ENCODE results near the gene SRP68. TPM values are rescaled to one million over a fixed set of nuclear protein-coding genes. Genes with fewer than 3 reads are reported as not detected.

Gene SRP68
- total and polyA plus RNA-seq, 9 of the 15 experiments (the other 6 are each of a cell fraction or from before 2014, with no cell fraction given): 29.4 to 92.6 (median 36.2) TPM

DNA sequence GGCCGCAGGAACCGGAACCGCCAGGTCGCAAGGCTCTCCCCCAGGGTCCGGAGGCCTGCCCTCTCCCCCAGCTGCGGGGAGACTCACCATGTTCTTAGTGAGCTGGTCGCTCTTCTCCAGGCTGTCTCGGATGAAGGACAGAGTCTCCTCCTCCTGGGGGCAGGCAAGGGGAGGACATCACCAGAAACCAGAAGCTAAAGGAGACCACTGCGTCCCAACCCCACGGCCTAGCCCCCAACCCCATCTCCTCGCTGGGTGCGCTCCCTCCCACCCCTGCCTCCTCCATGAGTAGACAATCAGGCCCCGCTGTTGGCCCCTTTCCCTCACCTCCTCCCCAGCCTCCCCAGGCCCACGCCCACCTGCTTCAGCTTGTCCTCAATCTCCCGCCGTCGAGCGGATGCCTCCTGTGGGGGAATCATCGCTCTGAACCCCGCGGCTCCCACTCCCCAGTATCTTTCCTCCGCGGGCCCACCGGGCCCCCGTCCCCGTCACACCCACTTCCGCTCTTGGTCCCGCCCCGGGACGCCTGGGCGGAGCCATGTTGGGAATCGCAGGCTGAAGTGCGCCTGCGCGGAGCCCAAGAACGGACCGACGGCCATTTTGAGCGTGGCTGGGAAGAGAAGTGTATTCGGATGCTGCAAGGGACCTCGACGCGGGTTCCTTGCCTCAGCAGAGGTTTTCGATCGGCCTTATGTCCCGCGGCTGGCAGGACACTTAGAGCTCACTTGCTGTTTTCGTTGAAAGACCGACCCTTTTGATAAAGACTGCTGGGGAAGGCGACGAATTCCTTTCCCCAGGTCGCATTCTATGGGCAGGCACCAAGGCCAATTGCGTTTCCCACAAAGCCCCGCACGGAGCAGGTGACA is 31.2 kb upstream of the SRP68 start, which contains the start of gene EXOC7 (continued):
- TF ChIP-seq, protein P1, sequence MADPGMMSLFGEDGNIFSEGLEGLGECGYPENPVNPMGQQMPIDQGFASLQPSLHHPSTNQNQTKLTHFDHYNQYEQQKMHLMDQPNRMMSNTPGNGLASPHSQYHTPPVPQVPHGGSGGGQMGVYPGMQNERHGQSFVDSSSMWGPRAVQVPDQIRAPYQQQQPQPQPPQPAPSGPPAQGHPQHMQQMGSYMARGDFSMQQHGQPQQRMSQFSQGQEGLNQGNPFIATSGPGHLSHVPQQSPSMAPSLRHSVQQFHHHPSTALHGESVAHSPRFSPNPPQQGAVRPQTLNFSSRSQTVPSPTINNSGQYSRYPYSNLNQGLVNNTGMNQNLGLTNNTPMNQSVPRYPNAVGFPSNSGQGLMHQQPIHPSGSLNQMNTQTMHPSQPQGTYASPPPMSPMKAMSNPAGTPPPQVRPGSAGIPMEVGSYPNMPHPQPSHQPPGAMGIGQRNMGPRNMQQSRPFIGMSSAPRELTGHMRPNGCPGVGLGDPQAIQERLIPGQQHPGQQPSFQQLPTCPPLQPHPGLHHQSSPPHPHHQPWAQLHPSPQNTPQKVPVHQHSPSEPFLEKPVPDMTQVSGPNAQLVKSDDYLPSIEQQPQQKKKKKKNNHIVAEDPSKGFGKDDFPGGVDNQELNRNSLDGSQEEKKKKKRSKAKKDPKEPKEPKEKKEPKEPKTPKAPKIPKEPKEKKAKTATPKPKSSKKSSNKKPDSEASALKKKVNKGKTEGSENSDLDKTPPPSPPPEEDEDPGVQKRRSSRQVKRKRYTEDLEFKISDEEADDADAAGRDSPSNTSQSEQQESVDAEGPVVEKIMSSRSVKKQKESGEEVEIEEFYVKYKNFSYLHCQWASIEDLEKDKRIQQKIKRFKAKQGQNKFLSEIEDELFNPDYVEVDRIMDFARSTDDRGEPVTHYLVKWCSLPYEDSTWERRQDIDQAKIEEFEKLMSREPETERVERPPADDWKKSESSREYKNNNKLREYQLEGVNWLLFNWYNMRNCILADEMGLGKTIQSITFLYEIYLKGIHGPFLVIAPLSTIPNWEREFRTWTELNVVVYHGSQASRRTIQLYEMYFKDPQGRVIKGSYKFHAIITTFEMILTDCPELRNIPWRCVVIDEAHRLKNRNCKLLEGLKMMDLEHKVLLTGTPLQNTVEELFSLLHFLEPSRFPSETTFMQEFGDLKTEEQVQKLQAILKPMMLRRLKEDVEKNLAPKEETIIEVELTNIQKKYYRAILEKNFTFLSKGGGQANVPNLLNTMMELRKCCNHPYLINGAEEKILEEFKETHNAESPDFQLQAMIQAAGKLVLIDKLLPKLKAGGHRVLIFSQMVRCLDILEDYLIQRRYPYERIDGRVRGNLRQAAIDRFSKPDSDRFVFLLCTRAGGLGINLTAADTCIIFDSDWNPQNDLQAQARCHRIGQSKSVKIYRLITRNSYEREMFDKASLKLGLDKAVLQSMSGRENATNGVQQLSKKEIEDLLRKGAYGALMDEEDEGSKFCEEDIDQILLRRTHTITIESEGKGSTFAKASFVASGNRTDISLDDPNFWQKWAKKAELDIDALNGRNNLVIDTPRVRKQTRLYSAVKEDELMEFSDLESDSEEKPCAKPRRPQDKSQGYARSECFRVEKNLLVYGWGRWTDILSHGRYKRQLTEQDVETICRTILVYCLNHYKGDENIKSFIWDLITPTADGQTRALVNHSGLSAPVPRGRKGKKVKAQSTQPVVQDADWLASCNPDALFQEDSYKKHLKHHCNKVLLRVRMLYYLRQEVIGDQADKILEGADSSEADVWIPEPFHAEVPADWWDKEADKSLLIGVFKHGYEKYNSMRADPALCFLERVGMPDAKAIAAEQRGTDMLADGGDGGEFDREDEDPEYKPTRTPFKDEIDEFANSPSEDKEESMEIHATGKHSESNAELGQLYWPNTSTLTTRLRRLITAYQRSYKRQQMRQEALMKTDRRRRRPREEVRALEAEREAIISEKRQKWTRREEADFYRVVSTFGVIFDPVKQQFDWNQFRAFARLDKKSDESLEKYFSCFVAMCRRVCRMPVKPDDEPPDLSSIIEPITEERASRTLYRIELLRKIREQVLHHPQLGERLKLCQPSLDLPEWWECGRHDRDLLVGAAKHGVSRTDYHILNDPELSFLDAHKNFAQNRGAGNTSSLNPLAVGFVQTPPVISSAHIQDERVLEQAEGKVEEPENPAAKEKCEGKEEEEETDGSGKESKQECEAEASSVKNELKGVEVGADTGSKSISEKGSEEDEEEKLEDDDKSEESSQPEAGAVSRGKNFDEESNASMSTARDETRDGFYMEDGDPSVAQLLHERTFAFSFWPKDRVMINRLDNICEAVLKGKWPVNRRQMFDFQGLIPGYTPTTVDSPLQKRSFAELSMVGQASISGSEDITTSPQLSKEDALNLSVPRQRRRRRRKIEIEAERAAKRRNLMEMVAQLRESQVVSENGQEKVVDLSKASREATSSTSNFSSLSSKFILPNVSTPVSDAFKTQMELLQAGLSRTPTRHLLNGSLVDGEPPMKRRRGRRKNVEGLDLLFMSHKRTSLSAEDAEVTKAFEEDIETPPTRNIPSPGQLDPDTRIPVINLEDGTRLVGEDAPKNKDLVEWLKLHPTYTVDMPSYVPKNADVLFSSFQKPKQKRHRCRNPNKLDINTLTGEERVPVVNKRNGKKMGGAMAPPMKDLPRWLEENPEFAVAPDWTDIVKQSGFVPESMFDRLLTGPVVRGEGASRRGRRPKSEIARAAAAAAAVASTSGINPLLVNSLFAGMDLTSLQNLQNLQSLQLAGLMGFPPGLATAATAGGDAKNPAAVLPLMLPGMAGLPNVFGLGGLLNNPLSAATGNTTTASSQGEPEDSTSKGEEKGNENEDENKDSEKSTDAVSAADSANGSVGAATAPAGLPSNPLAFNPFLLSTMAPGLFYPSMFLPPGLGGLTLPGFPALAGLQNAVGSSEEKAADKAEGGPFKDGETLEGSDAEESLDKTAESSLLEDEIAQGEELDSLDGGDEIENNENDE (IDR thresholded peaks at IDR 0.05; ENCODE audit: low read depth, low read length): no peak
- TF ChIP-seq MIER1 (IDR thresholded peaks at IDR 0.05; ENCODE audit: low read depth): no peak
- TF ChIP-seq MCM7 (IDR thresholded peaks at IDR 0.05): no peak
- TF ChIP-seq ZNF436 (CRISPR knock-in tag; IDR thresholded peaks at IDR 0.05): no peak
- TF ChIP-seq CREB5 (CRISPR knock-in tag; IDR thresholded peaks at IDR 0.05): no peak
- no peak for TF ChIP-seq ZNF444 (CRISPR knock-in tag; IDR thresholded peaks at IDR 0.05)
- no peak for TF ChIP-seq SMARCB1 (IDR thresholded peaks at IDR 0.05; ENCODE audit: insufficient read length, low read depth)
- TF ChIP-seq PATZ1 (CRISPR knock-in tag; IDR thresholded peaks at IDR 0.05; ENCODE audit: borderline replicate concordance): no peak
- no peak for TF ChIP-seq ZNF165 (CRISPR knock-in tag; IDR thresholded peaks at IDR 0.05; ENCODE audit: borderline replicate concordance)
- TF ChIP-seq ZNF584 (CRISPR knock-in tag; IDR thresholded peaks at IDR 0.05; ENCODE audit: low read depth): 0 out of 2 replicates have a peak, but pooled peaks have one; percentile 13
- TF ChIP-seq MED1 (CRISPR knock-in tag; IDR thresholded peaks at IDR 0.05; ENCODE audit: borderline replicate concordance): no peak
- TF ChIP-seq HIVEP1 (CRISPR knock-in tag; IDR thresholded peaks at IDR 0.05): no peak
- TF ChIP-seq ZNF134 (CRISPR knock-in tag; conservative IDR thresholded peaks at IDR 0.05): no peak
